SHP77 treated with DMSO at 0.1 percent for 48 hours (cell line): ENCODE results near the gene CLBA1.
A peak's percentile ranks its signal among the peaks of the same experiment; 100 is the strongest.

ENCODE experiments used
- DNase-seq: peaks from one replicate; lab custom pipeline; 2025; lab: John Stamatoyannopoulos, UW

The CLBA1 gene

DNA sequence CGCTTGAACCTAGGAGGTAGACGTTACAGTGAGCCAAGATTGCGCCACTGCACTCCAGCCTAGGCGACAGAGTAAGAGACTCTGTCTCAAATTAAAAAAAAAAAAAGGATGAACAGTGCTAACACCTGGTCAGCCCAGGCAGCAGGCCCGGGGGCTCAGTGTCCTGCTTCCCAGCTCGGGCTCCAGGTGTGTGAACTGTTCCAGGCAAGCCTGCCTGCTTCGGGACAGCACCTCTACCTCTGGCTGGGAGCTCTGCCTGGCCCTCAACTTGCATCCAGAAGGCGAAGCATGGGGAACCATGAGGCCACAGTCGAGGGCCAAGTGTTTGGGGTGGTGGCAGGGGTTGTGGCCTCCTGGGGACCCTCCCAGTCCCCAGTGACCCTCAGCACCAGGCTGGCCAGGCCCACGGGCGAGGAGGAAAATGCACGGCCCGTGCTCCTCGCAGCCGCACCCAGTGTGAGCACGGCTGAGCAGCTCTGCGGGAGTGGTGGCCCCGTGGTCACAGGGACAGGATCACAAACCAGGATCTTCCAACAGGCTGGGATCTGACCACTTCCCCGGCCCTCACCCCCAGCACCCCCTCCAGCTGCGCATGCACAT is 19.8 kb downstream of the CLBA1 start:
- DNase-seq = no peak

DNA sequence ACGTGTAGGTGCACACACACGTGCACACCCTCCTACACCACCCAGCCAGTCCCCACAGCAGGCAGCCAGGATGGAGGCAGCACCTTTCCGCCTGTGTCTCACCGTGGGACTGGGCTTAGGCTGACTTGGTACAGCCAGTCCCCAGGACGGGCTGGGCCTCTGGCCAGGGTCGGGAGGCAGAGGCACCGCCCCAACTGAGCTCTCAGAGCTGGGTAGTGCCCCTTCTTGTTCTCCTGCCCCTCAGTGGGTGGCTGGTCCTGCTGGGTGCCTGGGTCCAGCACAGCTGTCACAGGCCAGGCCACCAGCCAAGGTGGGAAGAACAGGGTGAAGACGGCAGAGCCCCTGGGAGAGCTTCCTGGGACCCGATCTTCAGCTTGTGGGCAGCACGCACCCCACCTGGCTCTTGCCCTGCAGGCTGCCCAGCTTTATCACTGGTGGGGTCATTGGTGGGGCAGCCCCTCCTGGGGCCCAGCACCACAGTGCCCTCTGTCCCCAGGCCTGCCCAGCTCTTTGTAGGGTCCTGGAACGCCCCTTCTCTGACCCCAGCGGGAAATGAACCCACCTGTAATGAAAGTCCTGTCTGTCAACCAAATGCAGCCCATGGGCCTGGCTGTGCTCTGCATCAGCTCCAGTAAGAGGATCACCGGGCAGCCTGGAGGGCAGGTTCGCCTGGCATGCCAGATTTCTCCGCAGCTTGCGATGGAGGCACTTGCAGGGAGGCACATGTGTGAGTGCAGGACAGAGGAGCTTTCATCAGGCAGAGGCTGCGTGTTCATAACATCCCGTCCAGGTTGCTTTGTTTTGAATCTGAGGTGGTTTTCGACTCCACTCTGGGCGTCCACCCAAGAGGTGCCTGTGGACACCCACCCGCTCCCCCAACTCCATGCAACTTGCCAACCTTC is 20.6 kb downstream of the CLBA1 start:
- DNase-seq = no peak

GRCh38 chr14:105006831-105007592 is 21.4 kb downstream of the CLBA1 start:
- DNase-seq = no peak

- no peak for DNase-seq
These were observed 22.1 kb downstream of the CLBA1 start for GRCh38 chr14:105007593-105008264.

DNA sequence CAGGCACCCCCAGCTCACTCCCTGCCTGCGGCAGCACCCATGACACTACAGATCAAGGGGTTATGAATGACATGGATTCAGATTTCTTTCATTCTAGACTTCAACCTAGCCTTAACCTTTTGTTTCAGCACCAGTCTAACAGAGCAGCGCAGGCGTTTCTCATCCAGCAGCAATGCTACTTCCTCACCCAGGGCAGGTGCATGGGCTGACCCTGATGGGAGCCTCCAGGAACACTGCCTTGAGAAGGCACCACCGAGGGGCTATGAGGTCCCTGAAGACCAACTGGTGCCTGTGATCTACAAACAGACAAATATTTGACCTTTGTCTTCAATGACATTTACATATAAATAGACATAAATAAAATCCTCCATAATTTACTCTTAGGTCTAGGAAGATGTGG is 24.5 kb downstream of the CLBA1 start:
- DNase-seq = no peak

DNA sequence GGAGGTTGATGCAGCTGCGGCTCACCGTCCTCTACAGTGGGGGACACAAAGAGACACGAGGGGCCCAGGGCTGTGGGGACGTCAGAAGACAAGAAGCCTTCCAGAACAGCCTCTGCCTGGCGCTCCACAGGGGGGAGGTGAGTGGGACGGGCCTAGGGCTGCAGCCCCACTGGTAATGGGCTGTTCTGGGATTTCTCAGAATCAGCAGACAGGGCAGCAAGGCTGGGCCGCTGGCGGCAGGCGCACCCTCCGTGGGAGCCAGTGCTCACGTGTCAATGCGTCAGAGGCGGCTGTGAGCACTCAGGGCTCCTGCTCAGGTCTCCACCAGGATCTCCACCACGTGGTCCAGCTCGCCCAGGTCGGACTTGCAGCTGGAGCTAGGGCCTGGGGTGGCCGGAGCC is 25.3 kb downstream of the CLBA1 start:
- DNase-seq = no peak

DNA sequence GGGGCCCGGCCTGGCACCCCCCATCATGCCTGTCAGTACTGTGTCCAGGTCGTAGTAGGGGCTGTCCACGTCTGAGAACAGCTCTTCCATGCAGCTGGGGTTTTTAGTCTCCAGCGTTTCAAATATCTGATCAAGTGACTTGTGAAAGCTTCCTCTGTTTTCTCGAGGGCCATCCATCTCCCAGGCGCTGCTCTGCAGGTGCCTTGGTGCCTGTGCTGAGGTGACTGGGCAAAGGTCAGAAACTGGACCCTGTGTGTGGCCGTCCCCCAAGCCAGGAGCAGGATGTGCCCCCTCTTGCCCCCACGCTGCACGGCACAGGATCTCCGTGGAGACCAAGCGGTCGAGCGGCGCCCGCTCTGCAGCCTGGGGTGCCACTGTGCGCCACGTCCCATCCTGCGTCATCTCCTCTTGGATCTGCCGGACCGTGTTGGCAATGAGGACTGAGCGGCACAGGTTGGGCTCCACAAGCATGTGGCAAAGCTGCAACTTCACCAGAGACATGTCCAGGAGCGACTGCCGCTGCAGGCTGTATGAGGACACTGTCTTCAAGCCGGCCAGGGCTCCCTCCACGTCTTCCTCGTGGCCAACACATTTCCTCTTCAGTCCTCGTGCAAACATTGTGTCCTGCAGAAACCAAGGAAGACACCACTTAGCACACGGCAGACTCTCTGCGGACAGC is 25.9 kb downstream of the CLBA1 start:
- DNase-seq = no peak

DNA sequence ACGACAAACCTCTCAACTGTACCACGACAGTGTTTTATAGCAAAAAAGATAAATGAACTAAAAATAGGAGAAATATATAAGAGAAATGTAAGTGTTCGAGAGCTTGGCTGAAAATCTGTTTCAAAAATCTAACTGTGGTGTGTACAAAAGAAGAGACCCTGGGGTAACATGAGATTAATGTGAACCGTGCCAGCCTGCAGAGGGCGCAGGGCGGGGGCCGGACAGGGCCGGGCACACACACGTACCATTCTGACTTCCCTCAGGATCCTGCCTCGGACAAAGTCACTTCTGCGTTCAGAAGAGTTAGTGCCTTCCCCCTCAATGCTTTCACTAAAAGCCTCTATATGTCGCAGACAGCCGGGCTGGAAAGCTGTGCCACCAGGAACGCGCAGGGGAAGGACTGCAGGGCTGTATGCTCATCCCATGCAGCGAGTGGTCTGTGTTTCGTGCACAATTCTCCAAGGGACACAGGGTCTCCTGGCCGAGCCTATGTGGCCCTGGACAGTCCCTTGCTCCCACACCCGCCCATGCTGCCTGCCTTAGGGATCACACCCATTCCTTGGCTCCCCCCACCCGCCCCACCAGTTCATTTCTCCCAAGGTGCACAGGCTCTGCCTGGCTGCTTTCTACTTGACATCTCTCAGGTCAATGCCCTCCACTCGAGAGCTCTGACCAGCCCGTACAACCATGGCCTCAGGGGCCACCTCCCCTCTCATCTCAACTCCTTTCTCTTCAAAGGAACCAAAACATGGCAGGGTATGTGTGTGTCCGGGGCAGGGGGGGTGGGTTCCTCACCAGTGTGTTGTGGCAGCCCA is 26.8 kb downstream of the CLBA1 start:
- DNase-seq = no peak

GRCh38 chr14:105013150-105013785 is 27.7 kb downstream of the CLBA1 start:
- DNase-seq = no peak

DNA sequence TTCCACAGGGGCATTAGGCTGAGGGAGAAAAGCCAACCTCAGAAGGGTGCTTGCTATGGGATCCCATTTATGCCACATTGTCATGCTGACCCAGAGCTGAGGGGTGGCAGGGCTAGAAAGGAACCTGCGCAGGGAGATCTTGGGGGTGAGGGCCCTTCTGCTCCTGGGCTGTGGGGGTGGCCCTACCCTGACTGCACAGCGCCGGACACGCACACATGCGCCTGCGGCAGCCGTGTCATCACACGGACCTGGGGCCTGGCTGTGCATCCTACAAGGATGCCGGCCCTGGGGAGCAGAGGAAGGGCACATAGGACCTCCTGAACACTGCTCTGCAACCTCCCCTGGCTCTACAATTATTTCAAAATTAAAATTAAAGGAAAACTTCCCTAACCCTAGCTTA is 28.4 kb downstream of the CLBA1 start:
- no peak for DNase-seq

GRCh38 chr14:105014631-105015030 is 29.0 kb downstream of the CLBA1 start:
- no peak for DNase-seq

GRCh38 chr14:105015242-105015641 is 29.7 kb downstream of the CLBA1 start:
- DNase-seq = no peak

DNA sequence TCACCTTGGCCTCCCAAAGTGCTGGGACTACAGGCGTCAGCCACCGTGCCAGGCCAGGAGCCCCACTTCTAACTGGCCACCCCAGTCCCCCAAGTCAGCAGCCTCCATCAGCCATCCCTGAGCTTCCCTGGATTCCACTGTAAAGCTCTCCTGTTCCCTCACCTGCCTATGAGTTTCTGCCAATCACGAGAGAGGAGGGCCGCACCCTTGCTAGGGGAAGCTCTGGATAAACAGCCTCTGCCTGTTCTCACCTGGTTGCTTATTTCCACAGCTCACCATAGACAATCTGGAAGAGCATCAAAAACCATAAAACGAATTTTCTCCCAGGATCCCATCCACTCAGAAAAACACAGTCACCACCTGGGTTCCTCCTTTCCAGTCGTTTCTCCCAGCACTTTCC is 30.3 kb downstream of the CLBA1 start:
- no peak for DNase-seq

- DNase-seq = no peak
These were observed 32.8 kb downstream of the CLBA1 start for GRCh38 chr14:105018414-105018813.

DNA sequence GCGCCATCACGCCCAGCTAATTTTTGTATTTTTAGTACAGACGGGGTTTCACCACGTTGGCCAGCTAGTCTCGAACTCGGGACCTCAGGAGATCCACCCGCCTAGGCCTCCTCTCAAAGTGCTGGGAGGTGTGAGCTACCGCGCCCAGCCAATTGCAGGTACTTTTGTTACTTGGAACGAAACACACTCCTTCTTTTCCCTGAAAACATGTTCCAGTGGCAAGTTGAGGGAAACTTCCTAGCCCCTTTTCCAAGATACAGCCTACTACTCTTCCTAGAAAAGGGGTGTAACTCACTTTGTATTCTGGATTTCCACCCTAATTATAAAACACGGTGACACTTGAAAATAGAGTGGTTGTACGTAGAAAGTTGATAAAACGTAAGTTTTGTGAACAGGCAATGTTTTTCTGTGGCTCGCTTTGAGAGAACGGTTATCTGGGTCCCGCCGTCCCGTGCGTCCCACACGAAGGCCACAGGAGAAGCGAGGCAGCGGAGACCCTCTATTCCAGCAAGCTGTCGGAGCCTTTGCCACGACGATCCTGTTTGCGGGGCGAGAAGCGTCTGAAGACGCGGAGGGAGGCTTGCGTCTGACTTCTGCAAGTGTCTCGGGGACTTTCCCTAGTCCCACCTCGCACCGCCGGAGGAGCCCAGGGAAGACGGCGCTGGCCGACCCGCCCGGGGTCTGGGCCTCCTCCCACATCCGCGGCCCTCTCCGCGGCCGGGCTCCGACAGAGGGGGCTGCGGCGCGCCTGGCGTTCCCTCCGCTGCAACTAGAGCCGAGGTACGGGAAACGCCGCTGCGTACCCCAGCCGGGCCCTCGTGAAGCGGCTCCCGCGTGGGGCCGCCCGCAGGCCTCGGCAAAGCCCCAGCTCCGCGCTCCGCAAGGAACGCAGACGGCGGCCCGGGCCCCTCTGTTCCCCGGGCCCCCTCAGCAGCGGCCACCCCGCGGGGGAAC is 34.5 kb downstream of the CLBA1 start:
- DNase-seq = no peak

DNA sequence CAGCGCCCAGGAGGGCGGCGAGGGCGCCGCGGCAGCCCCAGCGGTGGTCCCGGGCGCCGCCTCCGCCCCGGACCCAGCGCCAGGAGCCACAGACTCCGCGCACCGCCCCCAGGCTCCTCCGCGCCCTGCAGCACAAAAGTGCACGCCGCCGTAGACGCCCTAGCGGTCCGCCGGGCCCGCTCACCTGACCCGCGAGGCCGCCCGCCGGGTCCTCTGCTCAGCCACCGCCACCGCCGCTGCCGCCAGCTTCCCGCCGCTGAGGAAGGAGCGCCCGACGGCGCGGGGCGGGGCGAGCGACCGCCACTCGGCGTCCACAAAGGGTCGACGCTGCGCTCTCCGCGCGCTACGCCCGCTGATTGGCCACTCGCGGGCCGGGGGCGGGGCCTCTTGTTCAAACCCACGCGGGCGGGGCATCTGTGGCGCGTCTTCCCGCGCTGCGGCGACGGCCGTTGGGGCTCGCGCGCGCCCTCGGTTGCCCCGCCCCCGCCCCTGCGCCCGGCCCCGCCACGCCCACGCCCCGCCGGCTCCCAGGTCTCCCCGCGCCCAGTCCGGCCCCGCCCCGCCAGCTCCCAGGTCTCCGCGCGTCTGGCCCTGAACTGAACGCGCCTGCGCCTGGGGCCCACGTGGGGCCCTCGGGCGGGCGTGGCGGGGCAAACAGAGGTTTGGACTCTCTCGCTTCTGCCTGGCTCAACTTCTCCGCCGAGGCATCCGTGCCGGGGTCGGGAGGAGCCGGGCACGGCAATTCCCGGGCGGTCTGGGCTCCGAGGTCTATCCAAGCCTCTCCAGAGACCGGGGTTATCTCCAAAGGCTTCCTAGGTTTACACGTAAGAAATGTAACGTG is 35.4 kb downstream of the CLBA1 start, which contains the start of gene CDCA4:
CDCA4 (minus strand) TSS at position 269 of the 841 bp plus-strand sequence. CDS start 9,154 bp downstream, outside the sequence.
- DNase-seq = peak; percentile 90

- DNase-seq = no peak
These were observed 36.2 kb downstream of the CLBA1 start for GRCh38 chr14:105021656-105022275.

- no peak for DNase-seq
These were observed 36.7 kb downstream of the CLBA1 start for GRCh38 chr14:105022276-105022670.
